HEK293 (cell line): Measurements from ENCODE around the gene KRT4.

Experiments
- CTCF ChIP-seq: fragments of 450-650 bp; formaldehyde crosslinking; IDR thresholded peaks from 2 replicates; pipeline ENCODE4 v1.5.1; 2016; ENCODE audit warnings: missing biosample characterization, missing genetic modification characterization
- KLF16 ChIP-seq: fragments of 450-650 bp; formaldehyde crosslinking; IDR thresholded peaks from 2 replicates; pipeline ENCODE4 v1.5.1; 2017; ENCODE audit warnings: missing biosample characterization, missing genetic modification characterization
- SCRT1 ChIP-seq: fragments of 450-650 bp; formaldehyde crosslinking; IDR thresholded peaks from 2 replicates; pipeline ENCODE4 v1.5.1; 2016; ENCODE audit warnings: missing biosample characterization, missing genetic modification characterization, borderline replicate concordance
- YY2 ChIP-seq: fragments of 450-650 bp; formaldehyde crosslinking; IDR thresholded peaks from 2 replicates; pipeline ENCODE4 v1.5.1; 2016; ENCODE audit warnings: missing biosample characterization, missing genetic modification characterization
- ZBTB7A ChIP-seq: fragments of 450-650 bp; formaldehyde crosslinking; IDR thresholded peaks from 2 replicates; pipeline ENCODE4 v1.5.1; 2016; ENCODE audit warnings: low read depth, missing biosample characterization, missing genetic modification characterization
- ZNF324 ChIP-seq: fragments of 450-650 bp; formaldehyde crosslinking; IDR thresholded peaks from 2 replicates; pipeline ENCODE4 v1.5.1; 2016; ENCODE audit warnings: missing biosample characterization, missing genetic modification characterization
- ZNF473 ChIP-seq: fragments of 450-650 bp; formaldehyde crosslinking; IDR thresholded peaks from 2 replicates; pipeline ENCODE4 v1.5.1; 2017; ENCODE audit warnings: missing biosample characterization, missing genetic modification characterization
- ZNF639 ChIP-seq: fragments of 450-650 bp; formaldehyde crosslinking; IDR thresholded peaks from 2 replicates; pipeline ENCODE4 v1.5.1; 2016; ENCODE audit warnings: missing biosample characterization, missing genetic modification characterization
- TF ChIP-seq, protein P1 (sequence below): IDR thresholded peaks from 2 replicates; pipeline ENCODE4 v1.6.1; 2011; ENCODE audit warnings: mild to moderate bottlenecking, low read depth, low read length, borderline replicate concordance

- no peak for TF ChIP-seq CTCF
- no peak for TF ChIP-seq ZNF473 (tag by site-specific recombination)
- no peak for TF ChIP-seq ZNF639 (tag by site-specific recombination)
- TF ChIP-seq ZNF324 (tag by site-specific recombination): no peak
- TF ChIP-seq YY2: no peak
- no peak for TF ChIP-seq ZBTB7A (tag by site-specific recombination)
- TF ChIP-seq KLF16 (tag by site-specific recombination): no peak
- no peak for TF ChIP-seq SCRT1
- TF ChIP-seq, protein P1, sequence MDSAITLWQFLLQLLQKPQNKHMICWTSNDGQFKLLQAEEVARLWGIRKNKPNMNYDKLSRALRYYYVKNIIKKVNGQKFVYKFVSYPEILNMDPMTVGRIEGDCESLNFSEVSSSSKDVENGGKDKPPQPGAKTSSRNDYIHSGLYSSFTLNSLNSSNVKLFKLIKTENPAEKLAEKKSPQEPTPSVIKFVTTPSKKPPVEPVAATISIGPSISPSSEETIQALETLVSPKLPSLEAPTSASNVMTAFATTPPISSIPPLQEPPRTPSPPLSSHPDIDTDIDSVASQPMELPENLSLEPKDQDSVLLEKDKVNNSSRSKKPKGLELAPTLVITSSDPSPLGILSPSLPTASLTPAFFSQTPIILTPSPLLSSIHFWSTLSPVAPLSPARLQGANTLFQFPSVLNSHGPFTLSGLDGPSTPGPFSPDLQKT: no peak
Measured at GRCh38 chr12:52801773-52802172, 12.1 kb downstream of the KRT4 start.
